ENCODE data around the gene ANGPTL8. TPM values are rescaled to one million over a fixed set of nuclear protein-coding genes. Genes with fewer than 3 reads are reported as not detected.

The ANGPTL8 gene
- total and polyA plus RNA-seq, 9 of the 15 experiments (the other 6 are each of a cell fraction or from before 2014, with no cell fraction given): not detected

DNA sequence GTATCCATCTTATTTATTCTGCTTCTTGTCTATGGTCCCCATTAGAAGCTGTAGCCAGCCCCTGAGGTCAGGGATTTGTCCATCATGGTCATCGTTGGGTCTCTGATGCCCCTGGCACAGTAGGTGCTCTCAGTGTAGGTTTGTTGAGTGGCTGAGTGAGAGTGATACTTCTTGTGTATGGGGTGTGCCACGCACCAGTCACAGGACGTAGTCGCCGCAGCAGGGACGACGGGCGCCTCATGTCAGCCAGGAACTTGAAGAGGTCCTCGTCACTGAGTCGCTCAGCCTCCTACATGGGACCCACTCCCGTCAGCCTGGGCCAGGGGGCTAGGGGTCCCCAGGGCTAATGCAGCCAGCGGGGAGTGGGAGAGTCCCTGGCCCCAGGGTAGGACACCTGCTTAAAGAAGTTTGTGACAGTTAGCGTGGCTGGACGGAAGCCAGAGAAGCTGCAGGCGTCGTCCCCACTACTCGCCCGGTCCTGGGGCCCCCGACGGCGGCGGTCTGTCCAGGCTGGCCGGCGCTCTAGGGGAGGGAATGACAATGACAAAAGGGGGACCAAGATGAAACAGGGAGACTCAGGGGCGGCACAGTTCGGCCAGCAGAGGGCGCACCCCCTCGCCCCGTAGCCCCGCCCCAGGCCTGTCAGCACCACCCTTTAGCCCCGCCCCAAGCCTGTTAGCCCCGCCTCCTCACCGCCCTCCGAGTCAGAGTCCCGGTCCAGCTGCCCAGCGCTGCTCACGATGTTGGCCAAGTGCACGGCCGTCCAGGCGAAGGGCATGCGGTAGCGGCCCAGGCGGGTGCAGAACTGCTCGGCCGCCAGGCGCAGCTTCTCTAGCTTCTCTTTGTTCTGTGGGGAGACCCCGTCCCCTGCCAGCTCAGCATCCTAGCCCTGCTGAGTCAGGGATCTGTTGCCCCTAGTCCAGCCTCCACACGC lies 3.7 kb downstream of the ANGPTL8 start (continued):
- TF ChIP-seq ZNF408 (CRISPR knock-in tag; IDR thresholded peaks at IDR 0.05; ENCODE audit: low read depth) (no peak), SP1 (CRISPR knock-in tag; IDR thresholded peaks at IDR 0.05) (peak; percentile 82), ZNF76 (CRISPR knock-in tag; IDR thresholded peaks at IDR 0.05; ENCODE audit: borderline replicate concordance) (no peak), FOXJ2 (tag; IDR thresholded peaks at IDR 0.05) (no peak), KLF13 (tag; IDR thresholded peaks at IDR 0.05; ENCODE audit: borderline replicate concordance, low read depth) (no peak), C11orf30 (IDR thresholded peaks at IDR 0.05; ENCODE audit: low read depth) (peak; percentile 91), PHB2 (IDR thresholded peaks at IDR 0.05; ENCODE audit: low read depth) (no peak), NFIC (IDR thresholded peaks at IDR 0.05) (peak; percentile 33; the same call in 1 of the 2 replicates), TEAD2 (tag; IDR thresholded peaks at IDR 0.05) (no peak), YY1 (IDR thresholded peaks at IDR 0.05; ENCODE audit: borderline replicate concordance in 1 of 3, control insufficient read depth in 1 of 3, extremely low read depth in 1 of 3, insufficient read depth in 3 of 3, insufficient read length in 1 of 3, insufficient replicate concordance in 2 of 3, low read depth in 1 of 3, low read length in 2 of 3) (peak in 1 of 3 experiments; percentile 51), RBM14 (IDR thresholded peaks at IDR 0.05; ENCODE audit: borderline replicate concordance, insufficient read depth, low read depth, low read length) (no peak), TAL1 (IDR thresholded peaks at IDR 0.05) (no peak), ETS2 (tag; IDR thresholded peaks at IDR 0.05; ENCODE audit: borderline replicate concordance, poor library complexity, severe bottlenecking) (no peak), CCNT2 (IDR thresholded peaks at IDR 0.05; ENCODE audit: borderline replicate concordance, extremely low read depth, insufficient read length, low read depth, low read length) (peak; percentile 24), HSF4 (CRISPR knock-in tag; IDR thresholded peaks at IDR 0.05; ENCODE audit: borderline replicate concordance) (no peak), ZNF224 (CRISPR knock-in tag; IDR thresholded peaks at IDR 0.05) (no peak)
- TF ChIP-seq, protein P1, sequence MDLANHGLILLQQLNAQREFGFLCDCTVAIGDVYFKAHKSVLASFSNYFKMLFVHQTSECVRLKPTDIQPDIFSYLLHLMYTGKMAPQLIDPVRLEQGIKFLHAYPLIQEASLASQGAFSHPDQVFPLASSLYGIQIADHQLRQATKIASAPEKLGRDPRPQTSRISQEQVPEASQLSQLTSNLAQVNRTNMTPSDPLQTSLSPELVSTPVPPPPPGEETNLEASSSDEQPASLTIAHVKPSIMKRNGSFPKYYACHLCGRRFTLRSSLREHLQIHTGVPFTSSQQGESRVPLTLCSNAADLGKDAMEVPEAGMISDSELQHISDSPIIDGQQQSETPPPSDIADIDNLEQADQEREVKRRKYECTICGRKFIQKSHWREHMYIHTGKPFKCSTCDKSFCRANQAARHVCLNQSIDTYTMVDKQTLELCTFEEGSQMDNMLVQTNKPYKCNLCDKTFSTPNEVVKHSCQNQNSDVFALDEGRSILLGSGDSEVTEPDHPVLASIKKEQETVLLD (IDR thresholded peaks at IDR 0.05): no peak
- TF ChIP-seq, protein P2, sequence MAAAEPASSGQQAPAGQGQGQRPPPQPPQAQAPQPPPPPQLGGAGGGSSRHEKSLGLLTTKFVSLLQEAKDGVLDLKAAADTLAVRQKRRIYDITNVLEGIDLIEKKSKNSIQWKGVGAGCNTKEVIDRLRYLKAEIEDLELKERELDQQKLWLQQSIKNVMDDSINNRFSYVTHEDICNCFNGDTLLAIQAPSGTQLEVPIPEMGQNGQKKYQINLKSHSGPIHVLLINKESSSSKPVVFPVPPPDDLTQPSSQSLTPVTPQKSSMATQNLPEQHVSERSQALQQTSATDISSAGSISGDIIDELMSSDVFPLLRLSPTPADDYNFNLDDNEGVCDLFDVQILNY (CRISPR knock-in tag; IDR thresholded peaks at IDR 0.05): no peak
- TF ChIP-seq, protein P3, sequence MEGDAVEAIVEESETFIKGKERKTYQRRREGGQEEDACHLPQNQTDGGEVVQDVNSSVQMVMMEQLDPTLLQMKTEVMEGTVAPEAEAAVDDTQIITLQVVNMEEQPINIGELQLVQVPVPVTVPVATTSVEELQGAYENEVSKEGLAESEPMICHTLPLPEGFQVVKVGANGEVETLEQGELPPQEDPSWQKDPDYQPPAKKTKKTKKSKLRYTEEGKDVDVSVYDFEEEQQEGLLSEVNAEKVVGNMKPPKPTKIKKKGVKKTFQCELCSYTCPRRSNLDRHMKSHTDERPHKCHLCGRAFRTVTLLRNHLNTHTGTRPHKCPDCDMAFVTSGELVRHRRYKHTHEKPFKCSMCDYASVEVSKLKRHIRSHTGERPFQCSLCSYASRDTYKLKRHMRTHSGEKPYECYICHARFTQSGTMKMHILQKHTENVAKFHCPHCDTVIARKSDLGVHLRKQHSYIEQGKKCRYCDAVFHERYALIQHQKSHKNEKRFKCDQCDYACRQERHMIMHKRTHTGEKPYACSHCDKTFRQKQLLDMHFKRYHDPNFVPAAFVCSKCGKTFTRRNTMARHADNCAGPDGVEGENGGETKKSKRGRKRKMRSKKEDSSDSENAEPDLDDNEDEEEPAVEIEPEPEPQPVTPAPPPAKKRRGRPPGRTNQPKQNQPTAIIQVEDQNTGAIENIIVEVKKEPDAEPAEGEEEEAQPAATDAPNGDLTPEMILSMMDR (IDR thresholded peaks at IDR 0.05 in 2 of 3, conservative IDR thresholded peaks at IDR 0.05 in 1 of 3; ENCODE audit: insufficient read depth in 2 of 3, low read depth in 1 of 3, low read length in 3 of 3): peak; percentile 70 to 82 (median 78)
- TF ChIP-seq, protein P4, sequence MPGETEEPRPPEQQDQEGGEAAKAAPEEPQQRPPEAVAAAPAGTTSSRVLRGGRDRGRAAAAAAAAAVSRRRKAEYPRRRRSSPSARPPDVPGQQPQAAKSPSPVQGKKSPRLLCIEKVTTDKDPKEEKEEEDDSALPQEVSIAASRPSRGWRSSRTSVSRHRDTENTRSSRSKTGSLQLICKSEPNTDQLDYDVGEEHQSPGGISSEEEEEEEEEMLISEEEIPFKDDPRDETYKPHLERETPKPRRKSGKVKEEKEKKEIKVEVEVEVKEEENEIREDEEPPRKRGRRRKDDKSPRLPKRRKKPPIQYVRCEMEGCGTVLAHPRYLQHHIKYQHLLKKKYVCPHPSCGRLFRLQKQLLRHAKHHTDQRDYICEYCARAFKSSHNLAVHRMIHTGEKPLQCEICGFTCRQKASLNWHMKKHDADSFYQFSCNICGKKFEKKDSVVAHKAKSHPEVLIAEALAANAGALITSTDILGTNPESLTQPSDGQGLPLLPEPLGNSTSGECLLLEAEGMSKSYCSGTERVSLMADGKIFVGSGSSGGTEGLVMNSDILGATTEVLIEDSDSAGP (CRISPR knock-in tag; IDR thresholded peaks at IDR 0.05): no peak

Data from K562 (cell line).